ENCODE results near the gene CGN. TPM values are rescaled to one million over a fixed set of nuclear protein-coding genes. Genes with fewer than 3 reads are reported as not detected.

Gene CGN
- total RNA-seq, 4 donors from 2014 or later: 0.44 to 0.98 TPM; not detected in 2

GRCh38 chr1:151491641-151492040 is 19.5 kb upstream of the CGN start:
- no peak for TF ChIP-seq CTCF (IDR thresholded peaks at IDR 0.05; ENCODE audit: low read depth)

GRCh38 chr1:151492120-151492519 is 19.1 kb upstream of the CGN start:
- no peak for TF ChIP-seq CTCF (IDR thresholded peaks at IDR 0.05; ENCODE audit: low read depth)

GRCh38 chr1:151493042-151493441 is 18.1 kb upstream of the CGN start:
- TF ChIP-seq CTCF (IDR thresholded peaks at IDR 0.05; ENCODE audit: low read depth): no peak

- TF ChIP-seq CTCF (IDR thresholded peaks at IDR 0.05; ENCODE audit: low read depth): no peak
Observed at GRCh38 chr1:151494741-151495281, 16.4 kb upstream of the CGN start.

- TF ChIP-seq CTCF (IDR thresholded peaks at IDR 0.05; ENCODE audit: low read depth): no peak
Observed at GRCh38 chr1:151495316-151495715, 15.9 kb upstream of the CGN start.

- no peak for TF ChIP-seq CTCF (IDR thresholded peaks at IDR 0.05; ENCODE audit: low read depth)
Observed at GRCh38 chr1:151499365-151499764, 11.8 kb upstream of the CGN start.

- no peak for TF ChIP-seq CTCF (IDR thresholded peaks at IDR 0.05; ENCODE audit: low read depth)
Observed at GRCh38 chr1:151499930-151500329, 11.3 kb upstream of the CGN start.
